ENCODE measurements around the gene CD24. TPM values are rescaled to one million over a fixed set of nuclear protein-coding genes. Genes with fewer than 3 reads are reported as not detected.

CD24 gene
- total and polyA plus RNA-seq, 10 of the 15 experiments (the other 5 are each of a cell fraction or from before 2014, with no cell fraction given) = 0.19 to 21.2 (median 9.0) TPM

DNA sequence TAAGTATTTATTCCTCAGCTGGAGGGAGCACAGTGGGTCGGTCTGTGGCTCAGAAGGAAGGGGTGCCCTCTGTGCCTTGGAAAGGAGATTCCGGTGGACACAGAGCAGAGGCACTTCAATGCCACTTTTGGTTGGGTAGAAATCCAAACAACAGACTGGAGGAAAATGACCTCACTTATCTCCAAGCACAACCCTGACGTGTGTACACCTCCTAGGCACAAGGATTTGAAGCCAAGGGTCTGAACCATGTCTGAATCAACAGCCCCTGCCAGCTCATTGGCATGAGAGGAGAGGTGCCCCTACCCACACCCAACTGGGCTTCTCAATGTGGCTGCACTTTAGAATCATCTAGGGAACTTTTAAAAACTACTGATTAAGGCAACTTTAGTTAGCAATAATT lies 13.4 kb downstream of the CD24 start:
- intact Hi-C loops (cut with micrococcal nuclease; ENCODE audit: unreplicated experiment) (no loop called here), in situ Hi-C loops (cut with MboI) (no loop called here)
- Histone ChIP-seq H3K27me3 (replicated peaks in 1 of 2; ENCODE audit: control insufficient read depth in 2 of 2, insufficient read depth in 2 of 2, low read length in 1 of 2) (no peaks in the 10 kb centered on the region), H3K79me2 (ENCODE audit: control insufficient read depth, insufficient read depth, low read length) (no peaks in the 10 kb centered on the region), H3K4me3 (no peak overlapping the region), H3K4me1 (ENCODE audit: control insufficient read depth, insufficient read depth, low read length) (no peaks in the 10 kb centered on the region), H3K9me3 (replicated peaks; ENCODE audit: control insufficient read depth, insufficient read depth, low read length) (no peaks in the 10 kb centered on the region), H3K27ac (ENCODE audit: control insufficient read depth, insufficient read depth) (no peak overlapping the region), H3K36me3 (ENCODE audit: control insufficient read depth in 2 of 2, insufficient read depth in 2 of 2, low read length in 1 of 2) (no peaks in the 10 kb centered on the region), H4K20me1 (ENCODE audit: control insufficient read depth, insufficient read depth) (no peaks in the 10 kb centered on the region), H3K4me2 (ENCODE audit: control insufficient read depth, insufficient read depth) (no peak overlapping the region), H3K9ac (ENCODE audit: control insufficient read depth, insufficient read depth, low read length) (no peak overlapping the region), H2AFZ (ENCODE audit: control insufficient read depth, low read depth, low read length) (no peak overlapping the region)
- ATAC-seq = no peak
- ChIA-PET CTCF (interaction anchor here (1.1 kb wide), 1 partner anchor 18 kb away, joined by 3 read pairs; no protein-coding TSS in a partner anchor), SMC1A (ENCODE audit: uncharacterized antibody, unreplicated experiment) (no interaction called here), RAD21 (ENCODE audit: unreplicated experiment) (no interaction called here), POLR2A (no interaction called here)
- no TSS peak for BruUV-seq (replicated peaks)
- no peak for FAIRE-seq
- DNase-seq (ENCODE audit: low read depth, low spot score) = no peak
- WGBS (ENCODE audit: insufficient coverage, insufficient replicate concordance, low lambda C conversion rate, missing lambda C conversion rate) = 46% methylated on average over 3 of the region's 3 CpGs
- TF ChIP-seq KDM1A (IDR thresholded peaks at IDR 0.05; ENCODE audit: borderline replicate concordance) (no peak), BCL11A (IDR thresholded peaks at IDR 0.05; ENCODE audit: low read depth, low read length) (no peak), SIX5 (IDR thresholded peaks at IDR 0.05; ENCODE audit: low read depth, low read length, severe bottlenecking) (no peak), WRNIP1 (IDR thresholded peaks at IDR 0.05; ENCODE audit: borderline replicate concordance, low read depth, low read length) (no peak), SKIL (IDR thresholded peaks at IDR 0.05; ENCODE audit: low read depth, poor library complexity, severe bottlenecking) (no peak), BHLHE40 (IDR thresholded peaks at IDR 0.05; ENCODE audit: borderline replicate concordance in 1 of 2, low read depth in 2 of 2, low read length in 1 of 2) (no peak), ATF7 (IDR thresholded peaks at IDR 0.05; ENCODE audit: low read depth) (no peak), ZSCAN29 (IDR thresholded peaks at IDR 0.05) (no peak), ELK1 (IDR thresholded peaks at IDR 0.05; ENCODE audit: low read depth, low read length) (no peak), SUPT20H (IDR thresholded peaks at IDR 0.05; ENCODE audit: borderline replicate concordance, control insufficient read depth, low read depth, low read length) (no peak), CTCF (IDR thresholded peaks at IDR 0.05 in 2 of 3, conservative IDR thresholded peaks at IDR 0.05 in 1 of 3; ENCODE audit: control insufficient read depth in 2 of 3, extremely low read depth in 1 of 3, insufficient read depth in 1 of 3, low read depth in 3 of 3, low read length in 3 of 3) (no peak), ZNF274 (IDR thresholded peaks at IDR 0.05; ENCODE audit: insufficient read depth, insufficient read length) (no peak), JUNB (IDR thresholded peaks at IDR 0.05) (no peak), GABPA (IDR thresholded peaks at IDR 0.05; ENCODE audit: low read depth) (no peak)
- TF ChIP-seq, protein P1, sequence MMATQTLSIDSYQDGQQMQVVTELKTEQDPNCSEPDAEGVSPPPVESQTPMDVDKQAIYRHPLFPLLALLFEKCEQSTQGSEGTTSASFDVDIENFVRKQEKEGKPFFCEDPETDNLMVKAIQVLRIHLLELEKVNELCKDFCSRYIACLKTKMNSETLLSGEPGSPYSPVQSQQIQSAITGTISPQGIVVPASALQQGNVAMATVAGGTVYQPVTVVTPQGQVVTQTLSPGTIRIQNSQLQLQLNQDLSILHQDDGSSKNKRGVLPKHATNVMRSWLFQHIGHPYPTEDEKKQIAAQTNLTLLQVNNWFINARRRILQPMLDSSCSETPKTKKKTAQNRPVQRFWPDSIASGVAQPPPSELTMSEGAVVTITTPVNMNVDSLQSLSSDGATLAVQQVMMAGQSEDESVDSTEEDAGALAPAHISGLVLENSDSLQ (IDR thresholded peaks at IDR 0.05) = no peak
- TF ChIP-seq, protein P2, sequence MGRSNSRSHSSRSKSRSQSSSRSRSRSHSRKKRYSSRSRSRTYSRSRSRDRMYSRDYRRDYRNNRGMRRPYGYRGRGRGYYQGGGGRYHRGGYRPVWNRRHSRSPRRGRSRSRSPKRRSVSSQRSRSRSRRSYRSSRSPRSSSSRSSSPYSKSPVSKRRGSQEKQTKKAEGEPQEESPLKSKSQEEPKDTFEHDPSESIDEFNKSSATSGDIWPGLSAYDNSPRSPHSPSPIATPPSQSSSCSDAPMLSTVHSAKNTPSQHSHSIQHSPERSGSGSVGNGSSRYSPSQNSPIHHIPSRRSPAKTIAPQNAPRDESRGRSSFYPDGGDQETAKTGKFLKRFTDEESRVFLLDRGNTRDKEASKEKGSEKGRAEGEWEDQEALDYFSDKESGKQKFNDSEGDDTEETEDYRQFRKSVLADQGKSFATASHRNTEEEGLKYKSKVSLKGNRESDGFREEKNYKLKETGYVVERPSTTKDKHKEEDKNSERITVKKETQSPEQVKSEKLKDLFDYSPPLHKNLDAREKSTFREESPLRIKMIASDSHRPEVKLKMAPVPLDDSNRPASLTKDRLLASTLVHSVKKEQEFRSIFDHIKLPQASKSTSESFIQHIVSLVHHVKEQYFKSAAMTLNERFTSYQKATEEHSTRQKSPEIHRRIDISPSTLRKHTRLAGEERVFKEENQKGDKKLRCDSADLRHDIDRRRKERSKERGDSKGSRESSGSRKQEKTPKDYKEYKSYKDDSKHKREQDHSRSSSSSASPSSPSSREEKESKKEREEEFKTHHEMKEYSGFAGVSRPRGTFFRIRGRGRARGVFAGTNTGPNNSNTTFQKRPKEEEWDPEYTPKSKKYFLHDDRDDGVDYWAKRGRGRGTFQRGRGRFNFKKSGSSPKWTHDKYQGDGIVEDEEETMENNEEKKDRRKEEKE (IDR thresholded peaks at IDR 0.05) = no peak
